Measurements from ENCODE around the gene ACTBL2. TPM values are rescaled to one million over a fixed set of nuclear protein-coding genes. Genes with fewer than 3 reads are reported as not detected.
"Not testable (repeated sequence)": the region's sequence is repeated elsewhere in the genome, so short reads cannot be mapped to it uniquely, and the experiment has no call there.

ACTBL2 gene
- total RNA-seq, 1 donor from 2014 or later, result not detected

DNA sequence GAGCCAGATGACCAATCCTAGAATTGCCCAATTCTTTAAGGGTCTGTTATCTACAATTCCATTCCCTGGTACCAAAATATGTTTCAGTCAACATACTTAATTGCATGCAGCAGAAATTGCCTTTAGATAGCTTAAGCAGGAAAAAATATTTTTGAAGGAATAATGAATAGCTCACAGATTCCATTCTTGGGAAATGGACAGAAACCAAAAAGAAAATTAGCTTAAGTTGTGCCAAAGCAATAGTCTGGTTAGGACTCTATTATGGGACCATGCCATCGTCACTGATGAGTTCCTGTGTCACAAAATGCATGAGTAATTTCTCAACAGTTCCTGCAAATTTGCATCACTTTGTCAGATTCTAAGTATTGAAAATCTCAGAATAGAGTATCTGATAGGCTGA is 12.3 kb downstream of the ACTBL2 start:
- no peak overlapping the region for H3K4me3 Mint-ChIP-seq
- DNase-seq (ENCODE audit: low read depth, low spot score), result no peak
- H3K27me3 Mint-ChIP-seq (ENCODE audit: low read depth), result no peaks in the 10 kb centered on the region
- TF ChIP-seq CTCF (conservative IDR thresholded peaks at IDR 0.05), result no peak
- no peak overlapping the region for H3K27ac Mint-ChIP-seq (ENCODE audit: unreplicated experiment)
- H3K9me3 Mint-ChIP-seq, result peaks cover 4% of the 10 kb centered on the region
- H3K4me1 Mint-ChIP-seq, result peaks cover 11% of the 10 kb centered on the region
- H3K36me3 Mint-ChIP-seq (ENCODE audit: low read depth), result no peaks in the 10 kb centered on the region

DNA sequence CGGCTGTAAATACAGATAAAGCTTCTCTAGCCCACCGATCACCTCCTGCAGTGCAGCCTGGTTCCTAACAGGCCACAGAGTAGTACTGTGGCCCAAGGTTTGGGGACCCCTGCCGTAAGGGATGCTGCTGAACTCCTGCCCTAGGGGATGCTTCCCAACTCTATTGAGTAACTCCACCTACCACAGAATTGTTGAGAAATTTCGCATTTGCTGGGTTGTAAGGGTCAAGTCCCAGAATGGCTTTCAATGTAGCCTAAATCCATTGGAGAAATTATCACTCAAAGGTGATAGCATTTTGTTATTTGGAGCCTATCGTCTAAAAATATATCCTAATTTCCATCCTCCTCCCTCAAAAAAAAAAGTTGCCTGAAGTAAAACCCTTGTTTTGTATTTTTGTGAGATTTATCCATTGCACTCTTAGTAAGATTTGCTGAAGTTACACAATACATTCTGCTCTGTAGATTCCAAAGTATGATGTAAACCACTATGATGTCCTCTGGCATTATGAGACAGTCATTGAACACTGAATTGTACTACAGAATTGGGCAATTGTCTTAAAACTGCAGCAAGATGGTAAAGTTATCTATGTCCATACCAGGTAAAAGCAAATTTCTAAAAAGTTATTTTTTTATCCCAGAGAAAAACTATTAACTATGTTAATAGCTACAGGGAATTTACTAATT is 14.0 kb downstream of the ACTBL2 start:
- Mint-ChIP-seq H3K27me3 (ENCODE audit: low read depth) (no peaks in the 10 kb centered on the region), H3K9me3 (peaks cover 3% of the 10 kb centered on the region), H3K36me3 (ENCODE audit: low read depth) (no peaks in the 10 kb centered on the region), H3K4me3 (no peak overlapping the region), H3K27ac (ENCODE audit: unreplicated experiment) (no peak overlapping the region), H3K4me1 (peaks cover 11% of the 10 kb centered on the region)
- no peak for DNase-seq (ENCODE audit: low read depth, low spot score)
- TF ChIP-seq CTCF (conservative IDR thresholded peaks at IDR 0.05), result no peak

DNA sequence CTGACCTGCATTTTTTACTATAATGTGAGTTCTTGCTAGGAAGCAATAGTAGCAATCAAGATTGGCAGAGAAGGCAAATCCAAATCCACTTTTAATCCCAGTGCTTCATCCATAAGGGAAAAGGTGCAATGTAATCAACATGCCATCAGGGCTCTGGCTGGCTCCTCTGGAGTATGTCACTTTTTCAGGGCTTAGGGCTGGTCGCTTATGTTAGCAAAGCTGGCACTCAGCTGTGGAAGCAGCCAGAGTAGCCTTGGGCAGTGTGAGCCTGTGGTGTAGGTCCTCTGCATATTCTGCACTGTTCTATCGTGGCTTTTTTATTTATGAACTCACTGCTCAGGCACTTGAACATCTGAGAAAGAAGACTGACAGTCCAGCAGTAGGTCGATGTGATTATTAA is 16.1 kb downstream of the ACTBL2 start:
- Mint-ChIP-seq H3K27ac (ENCODE audit: unreplicated experiment) (no peak overlapping the region), H3K36me3 (ENCODE audit: low read depth) (no peaks in the 10 kb centered on the region), H3K27me3 (ENCODE audit: low read depth) (no peaks in the 10 kb centered on the region), H3K9me3 (peaks cover 3% of the 10 kb centered on the region), H3K4me3 (no peak overlapping the region), H3K4me1 (peaks cover 11% of the 10 kb centered on the region)
- no peak for DNase-seq (ENCODE audit: low read depth, low spot score)
- TF ChIP-seq CTCF (conservative IDR thresholded peaks at IDR 0.05), result no peak

- H3K4me1 Mint-ChIP-seq, result peaks cover 29% of the 10 kb centered on the region
- H3K4me3 Mint-ChIP-seq; H3K27ac Mint-ChIP-seq (ENCODE audit: unreplicated experiment); H3K36me3 Mint-ChIP-seq (ENCODE audit: low read depth); H3K9me3 Mint-ChIP-seq; H3K27me3 Mint-ChIP-seq (ENCODE audit: low read depth); DNase-seq (ENCODE audit: low read depth, low spot score): not testable (repeated sequence)
Observed at GRCh38 chr5:57460056-57460455, 22.6 kb downstream of the ACTBL2 start.

DNA sequence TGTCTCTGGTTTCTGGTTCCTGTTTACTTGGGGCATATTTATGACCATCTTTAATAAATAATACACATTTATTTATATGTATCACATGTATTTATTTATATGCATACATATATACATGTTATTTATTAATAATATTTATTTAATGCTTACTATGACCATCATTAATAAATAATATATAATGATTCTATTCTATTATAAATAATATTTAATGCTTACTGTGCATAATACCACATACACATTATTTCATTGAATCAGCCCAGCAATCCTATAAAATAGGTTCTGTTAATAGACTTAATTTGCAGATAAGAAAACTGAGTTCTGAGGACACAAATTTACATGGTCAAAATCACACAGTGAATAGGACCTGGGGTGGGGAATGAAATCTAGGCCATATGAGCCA is 24.2 kb downstream of the ACTBL2 start:
- no peak overlapping the region for H3K27ac Mint-ChIP-seq (ENCODE audit: unreplicated experiment)

More for the DNA sequence above, 24.2 kb downstream of the ACTBL2 start:
- no peak for DNase-seq (ENCODE audit: low read depth, low spot score)
- TF ChIP-seq CTCF (conservative IDR thresholded peaks at IDR 0.05), result no peak
- Mint-ChIP-seq H3K4me3 (no peak overlapping the region), H3K36me3 (ENCODE audit: low read depth) (no peaks in the 10 kb centered on the region), H3K27me3 (ENCODE audit: low read depth) (no peaks in the 10 kb centered on the region), H3K9me3 (no peaks in the 10 kb centered on the region), H3K4me1 (peaks cover 29% of the 10 kb centered on the region)

Measured in neural crest cell (in vitro differentiated cells).